GM21423 (cell line): ENCODE results near the gene CAND2.

ENCODE experiments used
- ATAC-seq: cut with Tn5 transposase; IDR thresholded peaks from one replicate; pipeline ENCODE4 v1.9.1; 2021; ENCODE audit warnings: mild to moderate bottlenecking, moderate library complexity; ENCODE audit not compliant: unreplicated experiment

CAND2 gene

DNA sequence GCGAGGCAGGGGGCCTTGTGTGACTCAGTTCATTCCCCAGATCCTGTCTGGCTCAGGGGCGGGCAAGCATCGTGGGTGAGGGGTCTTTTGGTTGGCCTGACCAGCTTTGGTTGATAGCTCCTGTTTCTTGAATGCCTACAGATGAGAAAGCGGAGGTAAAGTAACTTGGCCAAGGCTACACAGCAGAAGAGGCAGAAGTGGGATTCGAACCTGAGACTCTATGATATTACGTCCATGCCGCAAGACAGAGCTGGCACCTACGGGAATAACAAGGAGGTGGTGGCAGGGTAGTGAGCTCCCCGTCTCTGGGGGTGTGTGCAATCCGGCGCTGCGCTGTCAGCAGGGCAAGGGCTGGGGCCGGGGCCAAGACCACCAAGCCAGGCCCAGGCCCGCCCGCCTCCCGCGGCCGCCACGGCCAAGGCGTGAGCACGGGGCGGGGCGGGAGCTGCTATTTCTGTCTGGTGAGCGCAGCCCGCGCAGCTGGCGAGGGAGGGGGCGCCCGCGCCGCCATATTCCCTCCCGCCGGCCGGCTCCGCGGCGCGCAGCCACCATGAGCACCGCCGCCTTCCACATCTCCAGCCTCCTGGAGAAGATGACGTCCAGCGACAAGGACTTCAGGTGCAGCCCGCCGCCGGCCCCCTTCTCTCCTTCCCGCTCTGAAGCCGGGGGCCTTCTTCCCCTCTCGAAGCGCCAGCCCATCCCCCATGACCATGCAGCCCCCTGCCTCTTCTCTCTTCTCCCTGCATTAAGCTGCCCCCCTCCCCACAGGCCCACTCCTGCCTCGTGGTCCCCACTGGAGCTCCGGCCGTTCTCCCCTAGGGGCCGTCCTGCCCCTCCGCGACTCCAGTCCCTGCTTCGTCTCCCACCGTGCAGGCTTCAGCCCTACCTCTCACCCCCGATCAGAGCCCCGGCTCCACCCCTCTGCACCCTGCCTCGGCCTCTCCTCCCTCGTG is at the start of gene CAND2:
Gene CAND2, plus strand, starts transcription at position 510 of the 953 bp plus-strand sequence. Its CDS starts 41 bp downstream, at position 551.
- no peak for ATAC-seq

DNA sequence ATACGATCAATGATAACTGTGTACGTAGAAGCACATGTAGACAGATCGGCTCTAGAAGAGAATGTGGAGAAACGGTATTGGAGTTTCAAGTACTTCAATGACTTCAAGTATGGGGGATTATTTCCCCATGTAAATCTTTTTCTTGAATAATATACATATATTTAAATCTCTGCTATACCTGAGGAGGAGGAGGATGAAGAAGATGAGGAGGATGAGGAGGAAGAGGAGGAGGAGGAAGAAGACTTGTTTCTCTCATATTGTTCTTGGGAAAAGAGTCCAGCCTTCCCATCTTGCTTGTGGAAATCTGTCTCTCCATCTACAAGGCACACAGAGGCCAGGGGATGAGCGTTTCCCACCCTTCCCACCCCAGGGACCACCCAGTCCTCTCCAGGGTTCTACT is 48.0 kb upstream of the CAND2 start:
- ATAC-seq: no peak

DNA sequence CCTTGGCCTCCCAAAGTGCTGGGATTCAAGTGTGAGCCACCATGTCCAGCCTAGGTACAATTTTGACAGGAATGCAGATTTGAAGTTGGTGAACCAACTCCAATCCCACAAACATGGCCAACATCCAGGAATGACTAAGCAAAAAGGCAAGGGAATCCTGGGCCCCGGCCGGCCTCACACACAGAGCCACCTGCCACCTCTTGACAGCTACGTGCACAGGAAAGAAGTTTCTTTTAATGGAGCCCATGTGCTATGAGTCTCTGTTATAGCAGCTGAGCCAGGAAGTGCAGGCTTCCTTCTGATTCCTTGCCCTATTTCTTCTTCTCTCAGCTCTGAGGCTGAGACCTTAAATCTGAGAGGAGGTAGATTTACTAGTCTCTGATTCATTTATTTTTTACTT is 46.3 kb upstream of the CAND2 start:
- peak; percentile 19 for ATAC-seq

DNA sequence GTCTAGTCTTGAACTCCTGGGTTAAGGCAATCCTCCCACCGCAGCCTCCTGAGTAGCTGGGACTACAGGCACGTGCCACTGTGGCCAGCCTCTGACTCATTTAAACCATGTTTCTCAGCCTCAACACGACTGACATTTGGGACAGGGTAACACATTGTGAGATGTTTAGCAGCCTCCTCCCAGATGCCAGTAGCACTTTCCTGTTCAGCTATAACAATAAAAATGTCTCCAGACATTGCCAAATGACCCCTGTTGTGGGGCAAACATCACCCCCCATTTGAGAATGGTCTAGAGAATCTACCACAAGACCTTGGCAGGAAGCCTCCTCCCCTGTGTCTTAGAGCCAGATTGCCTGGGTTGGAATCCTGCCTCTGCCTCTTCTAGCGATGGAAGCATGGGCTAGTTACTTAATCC is 45.8 kb upstream of the CAND2 start:
- ATAC-seq: peak; percentile 58

DNA sequence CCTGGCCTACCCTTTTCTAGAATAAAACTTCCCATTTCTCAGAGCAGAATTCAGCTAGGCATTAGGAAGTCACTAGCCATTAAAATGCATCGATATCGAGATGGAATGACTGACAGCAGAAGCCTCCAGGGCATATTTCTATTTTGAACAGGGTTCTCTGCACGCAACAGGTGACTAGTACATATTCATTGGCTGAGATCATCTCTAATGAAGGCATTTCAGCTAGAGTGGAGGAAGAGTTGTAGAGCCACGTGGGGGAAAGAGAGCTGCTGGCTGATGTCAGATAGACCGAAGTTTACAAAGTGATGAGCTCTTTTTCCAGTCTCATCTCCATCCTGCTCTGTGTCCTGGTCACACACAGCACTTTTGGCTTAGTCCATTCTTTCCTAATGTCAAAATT is 44.9 kb upstream of the CAND2 start:
- no peak for ATAC-seq

DNA sequence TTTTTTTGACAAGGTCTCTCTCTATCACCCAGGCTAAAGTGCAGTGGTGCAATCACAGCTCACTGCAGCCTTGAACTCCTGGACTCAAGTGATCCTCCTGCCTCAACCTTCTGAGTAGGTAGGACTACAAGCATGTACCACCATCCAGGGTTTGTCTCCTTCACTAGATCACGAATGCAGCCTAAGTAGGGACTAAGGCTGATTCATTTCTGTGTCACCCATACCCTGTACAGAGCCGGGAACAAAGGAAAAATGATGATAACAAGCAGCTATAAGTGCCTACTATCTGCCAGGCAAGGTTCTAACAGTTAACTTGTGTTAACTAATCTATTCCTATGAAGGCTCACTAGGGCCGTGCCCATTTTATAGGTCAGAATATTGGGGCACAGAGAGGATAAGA is 44.4 kb upstream of the CAND2 start:
- ATAC-seq: no peak

DNA sequence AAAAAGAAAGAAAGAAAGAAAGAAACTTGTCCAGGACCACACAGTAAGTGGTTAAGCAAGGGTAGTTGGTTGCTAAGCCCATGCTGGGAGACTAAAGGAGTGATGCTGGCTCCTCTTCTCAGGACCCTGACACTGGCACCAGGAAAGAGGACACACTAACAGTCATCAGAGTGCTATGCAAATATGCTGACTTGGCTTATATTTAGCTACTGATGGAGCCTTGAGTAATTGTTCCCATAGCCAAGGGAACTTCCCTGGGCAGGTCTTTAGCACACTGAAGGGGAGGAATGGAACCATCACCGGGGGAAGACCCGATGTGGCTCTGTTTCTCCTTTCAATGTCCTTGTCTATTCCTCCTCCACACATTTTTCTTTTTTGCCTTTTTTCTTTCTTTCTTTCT is 43.7 kb upstream of the CAND2 start:
- ATAC-seq: no peak

DNA sequence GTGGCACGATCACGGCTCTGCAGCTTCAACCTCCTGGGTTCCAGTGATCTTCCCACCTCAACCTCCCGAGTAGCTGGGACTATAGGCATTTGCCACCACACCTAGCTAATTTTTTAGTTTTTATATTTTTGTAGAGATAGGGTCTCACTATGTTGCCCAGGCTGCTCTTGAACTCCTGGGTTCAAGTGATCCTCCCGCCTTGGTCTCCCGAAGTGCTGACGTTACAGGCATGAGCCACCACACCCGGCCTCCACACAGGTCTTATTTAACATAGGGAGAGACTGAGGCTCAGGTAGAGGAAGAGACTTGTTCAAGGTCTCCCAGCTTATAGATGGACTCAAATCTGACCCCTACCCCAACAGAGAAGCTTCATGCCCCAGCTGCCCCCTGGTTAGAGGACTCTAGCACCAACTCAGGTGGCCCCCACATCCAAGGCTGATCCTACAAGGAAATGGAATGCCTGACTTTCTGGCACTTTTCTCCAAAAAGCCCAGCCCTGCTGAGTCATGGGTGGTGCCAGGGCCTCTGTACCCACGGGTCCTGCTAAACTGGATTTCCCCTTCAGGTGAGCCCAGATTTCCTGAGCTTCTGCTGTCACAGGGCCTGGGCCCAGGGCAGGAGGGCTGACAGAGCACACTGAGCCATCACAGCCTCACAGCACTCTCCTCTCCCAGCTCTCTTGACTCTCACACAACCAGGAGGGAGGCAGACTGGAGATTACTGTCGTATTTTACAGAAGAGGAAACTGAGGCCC is 43.0 kb upstream of the CAND2 start:
- no peak for ATAC-seq

DNA sequence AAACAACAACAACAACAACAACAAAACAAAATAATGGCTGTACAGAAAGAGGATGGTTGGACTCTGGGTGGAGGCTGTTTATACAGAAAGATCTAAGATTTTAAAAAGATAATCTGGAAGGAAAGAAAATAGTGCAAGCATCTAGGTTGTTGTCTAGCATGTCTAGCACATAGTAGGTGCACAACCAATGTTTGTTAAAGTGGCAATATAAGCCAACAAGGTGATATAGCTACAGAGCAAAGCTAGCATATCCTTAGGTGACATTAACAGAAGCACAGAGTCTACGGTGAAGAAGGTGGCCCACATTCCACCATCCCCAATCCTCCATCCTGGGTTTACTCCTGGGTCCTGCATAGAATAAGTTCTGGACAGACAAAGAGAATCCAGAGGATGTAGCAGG is 42.2 kb upstream of the CAND2 start:
- no peak for ATAC-seq

DNA sequence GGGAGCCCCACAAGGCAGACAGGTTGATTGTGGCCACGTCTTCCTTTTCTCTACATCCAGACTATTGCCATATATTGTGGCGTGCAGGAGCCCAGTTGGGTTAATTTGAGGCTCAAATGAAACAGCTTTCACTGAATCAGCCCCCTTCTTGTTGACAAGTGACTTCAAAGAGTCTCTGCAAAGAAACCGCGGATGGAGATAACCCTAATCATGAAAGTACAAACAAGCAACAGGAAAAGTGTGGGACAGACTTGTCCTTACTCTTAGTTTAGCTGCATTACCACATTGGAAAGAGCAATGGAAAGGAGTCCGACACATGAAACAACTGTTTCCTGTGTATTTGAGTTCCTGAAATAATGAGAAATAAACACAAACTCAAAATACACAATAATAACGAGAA is 40.7 kb upstream of the CAND2 start:
- ATAC-seq: no peak

DNA sequence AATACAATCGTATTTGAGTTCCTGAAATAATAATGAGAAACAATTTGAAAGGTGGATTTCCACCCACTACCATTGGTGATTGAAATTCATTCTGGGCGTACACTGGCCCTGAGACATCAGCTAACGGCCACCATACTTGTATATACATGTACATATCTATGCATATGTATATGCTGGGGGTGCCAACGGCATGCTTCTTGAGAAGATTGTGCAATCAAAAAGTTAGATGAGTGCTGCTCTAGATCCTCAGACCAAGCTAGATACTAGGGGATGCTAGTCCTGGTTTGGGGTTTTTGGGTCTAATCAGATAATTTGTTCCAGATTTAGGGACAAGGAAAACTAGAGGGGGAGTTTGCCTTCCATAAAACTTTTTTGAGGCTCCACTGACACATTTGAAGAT is 40.3 kb upstream of the CAND2 start:
- ATAC-seq: no peak

DNA sequence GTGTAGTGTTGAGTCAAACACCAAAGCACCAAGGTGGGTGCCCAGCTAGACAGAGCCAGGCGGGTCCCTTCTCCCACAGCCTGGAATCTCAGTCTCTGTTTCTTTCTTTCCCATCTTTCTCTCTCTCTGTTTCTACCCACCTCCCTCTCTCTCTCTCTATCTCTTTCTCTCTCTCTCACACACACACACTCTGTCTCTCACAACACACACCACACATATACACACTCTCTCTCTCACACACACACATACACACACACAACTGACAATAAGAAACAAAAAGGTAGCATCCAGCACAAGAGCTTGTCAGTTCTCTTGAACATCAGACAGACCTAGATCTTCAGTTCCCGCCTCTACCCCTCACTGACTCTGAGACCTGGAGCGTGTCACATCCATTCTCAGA is 39.8 kb upstream of the CAND2 start:
- ATAC-seq: no peak

DNA sequence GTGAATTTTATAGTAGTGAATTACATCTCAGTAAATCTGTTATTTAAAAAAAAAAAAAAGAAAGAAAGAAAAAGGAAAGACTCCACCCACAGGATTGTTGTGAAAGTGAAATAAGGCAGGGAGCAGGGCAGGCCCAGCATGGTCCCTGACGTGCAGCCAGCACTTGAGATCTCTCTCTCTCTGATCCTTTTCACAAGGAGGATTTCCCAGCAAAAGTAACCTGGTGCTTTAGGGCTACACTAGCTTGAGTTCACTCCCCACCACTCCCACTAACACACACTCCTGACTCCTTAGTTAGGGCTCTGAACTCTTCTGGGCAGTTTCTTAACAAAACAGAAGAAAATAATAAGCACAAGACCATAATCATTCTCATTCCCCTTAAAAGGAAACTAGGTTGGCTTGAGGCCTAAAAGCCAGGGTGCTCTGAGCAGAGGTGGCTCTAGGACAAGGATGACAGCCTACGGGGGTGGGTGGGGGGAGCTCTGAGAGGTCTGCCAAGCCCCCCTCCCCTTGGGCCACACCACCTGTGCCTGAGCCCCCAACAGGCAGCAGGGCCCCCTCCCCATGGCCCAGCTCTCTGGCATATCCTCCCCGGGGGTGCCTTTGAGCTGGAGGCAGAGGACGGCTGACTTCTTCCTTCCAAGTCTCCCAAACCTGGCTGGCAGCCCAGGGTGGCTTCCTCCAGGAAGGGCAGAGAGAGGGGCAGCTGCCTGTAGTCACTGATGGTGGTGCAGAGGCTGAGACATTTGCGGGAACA is 38.3 kb upstream of the CAND2 start:
- ATAC-seq: no peak

DNA sequence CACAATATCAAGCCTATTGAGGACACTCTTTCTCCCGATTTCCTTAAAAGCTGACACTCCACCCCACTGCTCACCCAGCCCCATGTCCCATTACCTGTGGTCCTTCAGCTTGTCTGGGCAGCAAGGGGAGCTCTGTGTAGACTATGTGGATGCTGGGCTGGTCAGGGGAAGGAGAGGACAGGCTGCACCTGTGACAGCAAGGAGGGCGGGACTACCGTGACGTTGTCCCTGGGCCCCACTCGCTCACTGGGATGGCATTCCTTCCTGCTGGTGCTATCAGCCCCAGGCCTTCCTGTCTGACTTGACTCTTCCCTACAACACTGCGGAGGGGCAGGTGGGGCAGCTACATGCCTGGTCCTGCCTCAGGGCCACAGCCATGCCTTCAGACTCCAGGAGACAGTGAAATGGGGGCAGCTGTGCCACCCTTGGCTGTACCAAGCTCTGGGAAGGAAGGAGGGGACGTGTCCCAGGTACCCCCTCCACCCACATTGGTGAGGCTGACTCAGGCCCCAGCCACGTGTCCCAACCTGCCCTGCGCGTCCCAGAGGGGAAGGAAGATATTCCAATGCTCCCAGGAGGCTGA is 37.3 kb upstream of the CAND2 start, which contains the start of gene TMEM40:
Gene TMEM40, minus strand, starts transcription at position 163 of the 583 bp plus-strand sequence. CDS start 9,427 bp downstream, outside the sequence.
- ATAC-seq: no peak

DNA sequence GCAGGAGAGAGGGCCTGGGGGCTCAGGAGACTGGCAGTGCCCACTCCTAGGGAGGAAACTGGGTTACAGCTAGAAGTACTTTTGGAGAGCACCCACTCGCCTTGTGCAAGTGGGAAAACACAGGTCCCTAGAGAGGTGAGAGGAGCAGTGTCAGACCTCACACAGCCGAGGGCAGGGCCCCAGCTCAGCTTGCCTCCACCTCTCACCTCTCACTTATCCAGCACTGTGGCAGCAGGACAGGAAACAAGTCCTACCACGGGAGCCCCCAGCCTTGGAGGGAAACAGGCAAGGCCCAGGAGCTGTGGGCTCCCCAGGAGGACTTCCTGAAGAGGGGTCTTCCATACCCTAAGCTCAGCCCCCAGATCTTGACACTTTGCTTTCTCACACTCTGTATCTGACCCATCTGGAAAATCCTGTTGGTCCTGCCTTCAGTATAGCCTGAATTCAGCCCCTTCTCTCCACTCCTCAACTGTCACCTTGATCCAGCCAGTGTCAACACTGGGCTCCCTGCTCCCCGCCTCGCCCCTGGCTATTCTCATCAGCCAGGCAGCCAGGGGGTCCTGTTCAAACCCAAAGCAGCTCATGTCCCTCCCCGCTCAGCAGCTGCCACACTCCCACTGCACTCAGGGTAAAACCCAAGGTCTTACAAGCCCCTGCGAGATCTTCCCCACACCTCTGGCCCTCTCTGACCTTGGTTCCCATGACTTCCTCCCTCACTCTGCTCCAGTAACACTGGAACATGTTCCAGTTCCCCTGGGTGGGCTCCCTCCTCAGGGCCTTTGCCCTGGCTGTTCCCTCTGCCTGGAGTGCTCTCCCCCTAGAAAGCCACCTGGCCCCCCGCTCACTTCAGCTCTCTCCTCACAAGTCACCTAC is 36.6 kb upstream of the CAND2 start:
- ATAC-seq: no peak

DNA sequence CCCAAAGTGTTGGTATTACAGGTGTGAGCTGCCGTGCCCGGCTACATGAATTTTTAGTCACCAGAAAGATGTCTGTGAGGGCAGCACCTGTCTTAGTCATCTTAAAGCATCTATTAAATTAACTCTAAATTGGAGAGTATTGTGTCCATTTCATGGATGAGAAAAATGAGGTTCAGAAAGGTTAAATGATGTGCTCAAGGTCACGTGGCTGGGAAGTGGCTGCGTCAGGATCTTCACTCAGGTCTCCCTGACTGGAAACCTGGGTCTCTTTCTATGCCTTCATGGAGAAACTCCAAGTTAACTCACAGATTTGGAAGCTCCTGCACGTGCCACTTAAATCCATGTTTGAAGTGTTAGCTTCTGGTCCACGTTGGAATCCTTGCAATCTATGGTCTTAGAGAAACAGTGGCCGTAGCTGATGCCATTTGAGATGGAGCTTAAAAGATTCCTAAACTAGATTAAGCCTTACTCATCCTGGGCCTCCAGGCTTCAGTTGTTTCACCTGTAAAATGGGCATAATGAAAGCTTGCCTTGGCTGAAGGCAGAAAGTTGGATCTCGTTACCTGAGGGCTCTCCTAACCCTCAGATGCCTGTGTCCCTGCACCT is 32.2 kb upstream of the CAND2 start:
- ATAC-seq: no peak

DNA sequence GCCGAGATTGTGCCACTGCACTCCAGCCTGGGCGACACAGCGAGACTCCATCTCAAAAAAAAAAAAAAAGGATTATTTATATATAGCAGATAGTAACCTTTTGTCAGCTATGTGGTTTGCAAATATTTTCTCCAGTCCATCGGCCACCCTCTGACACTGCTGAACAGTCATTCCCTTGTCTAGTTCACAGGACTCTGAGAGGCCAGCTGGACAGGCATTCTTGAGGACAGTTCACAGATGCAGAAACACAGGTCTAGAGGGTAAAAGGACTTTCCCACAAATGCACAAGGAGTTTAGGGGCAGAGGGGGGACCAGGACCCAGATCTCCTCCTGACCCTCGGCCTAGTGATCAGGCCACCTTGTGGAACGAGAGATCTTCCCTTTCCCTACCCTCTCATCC is 29.9 kb upstream of the CAND2 start:
- ATAC-seq: no peak

DNA sequence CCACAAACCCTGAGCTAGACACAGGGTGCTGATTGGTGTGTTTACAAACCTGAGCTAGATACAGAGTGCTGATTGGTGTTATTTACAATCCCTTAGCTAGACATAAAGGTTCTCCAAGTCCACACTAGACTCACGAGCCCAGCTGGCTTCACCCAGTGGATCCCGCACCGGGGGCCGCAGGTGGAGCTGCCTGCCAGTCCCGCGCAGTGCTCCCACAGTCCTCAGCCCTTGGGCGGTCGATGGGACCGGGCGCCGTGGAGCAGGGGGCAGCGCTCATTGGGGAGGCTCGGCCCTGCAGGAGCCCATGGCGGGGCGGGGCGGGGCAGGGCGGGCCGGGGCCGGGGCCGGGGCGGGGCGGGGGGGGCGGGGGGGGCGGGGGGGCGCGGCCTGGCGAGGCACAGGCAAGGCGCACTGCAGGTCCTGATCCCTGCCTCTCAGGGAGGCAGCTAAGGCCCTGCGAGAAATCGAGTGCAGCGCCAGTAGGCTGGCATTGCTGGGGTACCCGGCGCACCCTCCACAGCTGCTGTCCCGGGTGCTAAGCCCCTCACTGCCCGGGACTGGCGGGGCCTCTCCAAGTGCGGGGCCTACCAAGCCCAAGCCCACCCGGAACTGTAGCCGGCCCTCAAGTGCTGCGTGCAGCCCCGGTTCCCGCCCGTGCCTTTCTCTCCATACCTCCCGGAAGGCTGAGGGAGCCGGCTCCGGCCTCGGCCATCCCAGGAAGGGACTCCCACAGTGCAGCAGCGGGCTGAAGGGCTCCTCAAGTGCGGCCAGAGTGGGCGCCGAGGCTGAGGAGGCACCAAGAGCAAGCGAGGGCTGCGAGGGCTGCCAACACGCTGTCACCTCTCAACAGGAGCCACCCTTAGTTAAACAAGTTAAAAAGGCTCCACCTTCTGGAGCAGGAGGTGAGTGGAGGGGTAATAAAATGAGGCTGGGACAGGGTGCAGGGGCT is 27.6 kb upstream of the CAND2 start:
- no peak for ATAC-seq
